ENCODE results near the gene KCNK6.

KCNK6 gene

DNA sequence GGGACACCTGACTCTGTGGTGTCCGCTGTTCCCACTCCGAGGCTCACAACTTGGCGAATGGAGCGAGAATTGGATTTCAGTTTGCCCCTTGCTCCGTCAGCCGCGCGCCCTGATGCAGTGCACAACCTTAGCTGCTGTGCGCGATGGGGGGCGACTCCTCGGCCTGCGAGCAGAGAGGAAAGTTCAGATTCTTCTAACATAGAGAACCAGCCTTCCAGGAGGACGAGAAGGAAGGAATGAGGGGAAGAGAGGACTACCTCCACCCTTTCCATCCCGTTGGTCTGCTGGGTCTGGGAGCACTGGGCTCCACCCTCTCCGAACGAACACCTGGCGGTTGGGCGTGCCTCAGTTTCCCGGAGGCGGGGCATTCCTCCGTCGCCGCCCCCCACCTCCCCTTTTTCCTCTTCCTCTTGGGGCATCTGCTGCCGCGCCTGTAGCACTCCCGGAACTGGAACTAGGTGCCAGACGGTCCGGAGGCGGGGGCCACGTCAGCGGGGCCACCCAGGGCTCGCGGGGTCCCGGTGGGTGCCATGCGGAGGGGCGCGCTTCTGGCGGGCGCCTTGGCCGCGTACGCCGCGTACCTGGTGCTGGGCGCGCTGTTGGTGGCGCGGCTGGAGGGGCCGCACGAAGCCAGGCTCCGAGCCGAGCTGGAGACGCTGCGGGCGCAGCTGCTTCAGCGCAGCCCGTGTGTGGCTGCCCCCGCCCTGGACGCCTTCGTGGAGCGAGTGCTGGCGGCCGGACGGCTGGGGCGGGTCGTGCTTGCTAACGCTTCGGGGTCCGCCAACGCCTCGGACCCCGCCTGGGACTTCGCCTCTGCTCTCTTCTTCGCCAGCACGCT lies at the start of gene KCNK6:
KCNK6 (plus strand) TSS at position 425 of the 838 bp plus-strand sequence; CDS start at position 531, 106 bp downstream.
- no peak for DNase-seq

DNA sequence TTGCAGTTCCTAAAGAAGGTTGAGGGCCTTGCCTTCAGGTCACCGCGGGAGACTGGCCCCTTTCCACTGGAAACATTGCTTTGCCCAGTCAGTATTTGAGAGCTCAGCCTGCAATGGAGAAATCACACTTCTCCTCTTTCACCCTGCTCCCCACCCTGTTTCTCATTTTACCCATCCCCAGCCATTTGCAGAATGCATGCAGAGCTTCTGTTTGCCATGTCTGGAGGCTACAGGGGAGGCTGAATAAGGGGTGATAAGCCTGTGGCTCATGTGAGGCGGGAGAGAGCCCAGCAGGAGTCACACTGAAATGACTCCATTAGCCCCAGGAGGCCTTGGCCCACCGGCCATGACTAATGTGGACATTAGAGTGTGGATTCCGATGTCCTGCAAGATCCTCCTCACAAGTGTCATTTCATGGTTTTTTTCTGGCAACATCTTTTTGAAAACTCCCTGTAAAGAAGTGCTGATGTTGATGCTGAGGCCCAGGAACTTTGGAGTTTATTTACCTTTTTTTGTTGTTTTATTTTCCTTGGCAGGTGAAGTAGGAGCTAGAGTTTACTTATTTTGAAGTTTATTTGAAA lies 49.0 kb upstream of the KCNK6 start:
- DNase-seq, result no peak

DNA sequence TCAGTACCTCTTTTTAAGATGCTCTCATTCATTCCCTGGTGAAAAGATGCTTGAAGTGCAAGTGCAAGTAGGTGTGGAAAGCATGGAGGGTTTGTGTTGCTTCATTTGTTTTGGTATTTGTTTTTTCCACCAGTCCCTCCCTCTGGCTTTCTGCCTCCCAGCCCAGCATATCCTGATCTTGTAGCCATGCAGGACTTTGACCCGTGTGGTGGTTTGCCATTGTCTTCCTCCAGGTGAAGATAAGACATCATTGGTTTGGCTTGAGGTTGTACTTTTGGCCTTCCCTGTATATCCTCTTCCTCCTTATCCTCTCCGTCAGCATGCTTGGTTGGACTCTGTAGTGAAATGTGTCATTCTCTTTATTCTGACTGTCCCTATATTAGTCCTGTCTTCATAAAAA lies 46.1 kb upstream of the KCNK6 start:
- DNase-seq, result no peak

GRCh38 chr19:38274739-38275138 lies 44.9 kb upstream of the KCNK6 start:
- DNase-seq, result no peak

DNA sequence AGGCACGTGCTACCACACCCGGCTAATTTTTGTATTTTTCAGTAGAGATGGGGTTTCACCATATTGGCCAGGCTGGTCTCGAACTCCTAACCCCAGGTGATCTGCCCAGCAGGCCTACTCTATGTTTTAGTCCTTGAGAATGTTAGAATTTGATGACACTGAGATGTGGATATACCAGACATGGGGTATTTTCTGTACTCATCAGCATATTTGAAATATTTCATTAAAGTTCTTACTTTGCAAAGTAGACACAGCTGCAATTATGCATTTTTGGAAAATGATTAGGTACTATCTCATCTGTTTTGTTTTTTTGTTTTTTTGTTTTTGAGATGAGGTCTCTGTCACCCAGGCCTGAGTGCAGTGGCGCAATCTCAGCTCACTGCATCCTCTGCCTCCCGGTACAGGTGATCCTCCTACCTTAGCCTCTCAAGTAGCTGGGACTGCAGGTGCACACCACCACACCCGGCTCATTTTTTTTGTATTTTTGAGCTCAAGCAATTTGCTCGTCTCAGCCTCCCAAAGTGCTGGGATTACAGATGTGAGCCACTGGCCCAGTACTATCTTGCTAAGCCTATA lies 42.6 kb upstream of the KCNK6 start:
- no peak for DNase-seq

DNA sequence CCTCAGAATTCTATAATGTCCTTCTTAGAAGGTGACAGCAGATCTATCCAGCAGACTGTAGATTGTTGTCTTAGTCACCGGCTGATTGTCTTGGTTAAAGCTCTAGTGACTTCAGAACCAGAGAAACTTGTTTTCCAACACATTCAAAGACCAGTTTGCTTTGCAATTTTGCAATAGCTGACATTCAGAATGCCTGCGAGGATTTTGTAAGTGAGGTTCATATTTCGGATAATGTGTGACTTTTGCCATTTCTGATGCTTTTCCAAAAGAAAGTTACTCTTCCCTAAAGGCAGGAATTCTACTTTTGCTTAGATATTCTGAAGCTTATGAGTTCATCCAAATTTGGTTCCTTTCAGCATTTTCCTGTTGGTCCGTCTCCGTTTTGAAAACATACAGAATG lies 42.1 kb upstream of the KCNK6 start:
- no peak for DNase-seq

DNA sequence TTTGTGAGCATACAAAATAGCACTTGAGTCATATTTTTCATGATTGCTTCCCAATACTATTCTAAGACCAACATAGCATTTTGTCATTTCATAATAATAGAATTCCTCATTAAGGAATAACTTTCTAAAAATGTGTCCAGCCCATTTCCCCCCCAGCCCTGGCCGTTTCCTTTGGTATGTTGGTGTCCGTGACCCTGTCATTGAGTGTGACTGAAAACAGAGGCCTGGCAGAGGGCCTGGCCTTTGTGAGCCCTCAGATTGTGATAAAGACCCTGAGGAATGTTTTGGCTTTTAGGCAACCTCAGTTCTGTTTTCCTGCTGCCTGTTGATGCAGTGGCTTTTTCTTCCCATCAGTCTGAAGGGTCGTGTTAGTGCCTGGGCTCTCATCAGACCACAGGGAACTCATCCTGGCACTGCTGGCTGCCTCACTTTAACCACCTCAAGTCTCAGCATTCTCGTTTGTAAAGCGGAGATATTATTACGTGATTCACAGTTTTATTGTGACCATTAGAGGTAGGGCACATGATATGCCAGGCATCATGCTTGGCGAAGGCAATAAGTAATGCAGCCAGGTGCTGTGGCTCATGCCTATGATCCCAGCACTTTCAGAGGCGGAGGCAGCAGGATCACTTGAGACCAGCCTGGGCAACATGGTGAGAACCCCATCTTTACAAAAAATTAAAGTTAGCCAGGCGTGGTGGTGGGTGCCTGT lies 41.5 kb upstream of the KCNK6 start:
- no peak for DNase-seq

- no peak for DNase-seq
Observed at GRCh38 chr19:38278751-38279150, 40.9 kb upstream of the KCNK6 start.

GRCh38 chr19:38280030-38280921 lies 39.4 kb upstream of the KCNK6 start:
- DNase-seq, result no peak

GRCh38 chr19:38281811-38282566 lies 37.7 kb upstream of the KCNK6 start:
- no peak for DNase-seq

DNA sequence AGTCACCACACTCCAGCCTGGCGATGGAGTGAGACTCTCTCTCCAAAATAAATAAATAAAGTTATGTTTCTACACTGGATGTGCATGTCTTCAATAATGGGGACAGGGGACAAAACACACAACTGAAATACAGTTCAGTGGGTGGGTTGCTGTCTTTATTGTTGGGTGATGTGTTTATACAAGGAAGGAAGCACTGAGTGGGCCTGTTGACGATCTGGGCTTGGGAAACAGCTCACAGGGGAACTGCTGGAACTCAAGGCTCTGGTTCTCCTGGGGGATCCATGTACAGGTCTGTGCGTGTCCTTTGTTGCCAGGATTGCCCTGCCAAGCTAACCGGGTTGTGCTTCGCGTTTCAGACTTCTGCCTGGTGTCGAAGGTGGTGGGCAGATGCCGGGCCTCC lies 36.4 kb upstream of the KCNK6 start:
- no peak for DNase-seq

DNA sequence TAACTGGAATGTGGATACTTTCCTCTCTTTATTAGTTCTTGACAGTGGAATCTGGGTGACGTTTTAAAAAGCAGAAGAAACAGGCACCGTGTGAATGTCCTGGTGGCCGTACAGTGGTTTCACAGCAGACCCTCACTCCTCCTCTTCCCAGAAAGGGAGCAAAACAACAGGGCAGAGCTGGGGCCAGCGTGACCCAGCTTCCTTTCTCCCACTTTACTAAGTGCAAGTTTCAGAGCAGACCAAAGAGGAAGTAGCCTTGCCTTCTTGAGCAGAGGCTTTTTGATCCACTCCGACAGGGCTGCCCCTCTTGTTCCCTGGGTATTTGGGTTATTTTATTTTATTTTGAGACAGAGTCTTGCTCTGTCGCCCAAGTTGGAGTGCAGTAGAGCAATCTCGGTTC lies 35.2 kb upstream of the KCNK6 start:
- DNase-seq, result no peak

GRCh38 chr19:38285567-38285966 lies 34.1 kb upstream of the KCNK6 start:
- no peak for DNase-seq

DNA sequence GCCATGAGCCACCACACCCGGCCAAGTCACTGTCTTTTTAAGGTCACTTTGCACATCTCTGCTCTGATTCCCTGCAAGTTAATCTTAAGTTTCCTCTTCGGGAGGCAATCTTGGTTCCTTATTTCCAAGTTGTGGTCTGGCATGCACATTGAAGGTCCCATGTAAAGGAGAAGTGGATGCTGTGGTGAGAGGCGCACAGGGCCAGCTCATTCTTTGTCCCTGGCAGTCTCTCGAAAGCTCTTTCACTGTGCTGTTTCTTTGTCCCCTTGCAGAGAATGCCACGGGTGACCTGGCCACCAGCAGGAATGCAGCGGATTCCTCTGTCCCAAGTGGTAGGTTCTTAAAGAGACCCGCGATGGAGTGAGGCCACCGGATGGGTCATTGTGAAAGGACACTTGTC lies 32.0 kb upstream of the KCNK6 start:
- no peak for DNase-seq

GRCh38 chr19:38288123-38288855 lies 31.4 kb upstream of the KCNK6 start:
- no peak for DNase-seq

- DNase-seq, result no peak
Observed at GRCh38 chr19:38289955-38290354, 29.7 kb upstream of the KCNK6 start.

GRCh38 chr19:38290631-38291147 lies 29.0 kb upstream of the KCNK6 start:
- no peak for DNase-seq

DNA sequence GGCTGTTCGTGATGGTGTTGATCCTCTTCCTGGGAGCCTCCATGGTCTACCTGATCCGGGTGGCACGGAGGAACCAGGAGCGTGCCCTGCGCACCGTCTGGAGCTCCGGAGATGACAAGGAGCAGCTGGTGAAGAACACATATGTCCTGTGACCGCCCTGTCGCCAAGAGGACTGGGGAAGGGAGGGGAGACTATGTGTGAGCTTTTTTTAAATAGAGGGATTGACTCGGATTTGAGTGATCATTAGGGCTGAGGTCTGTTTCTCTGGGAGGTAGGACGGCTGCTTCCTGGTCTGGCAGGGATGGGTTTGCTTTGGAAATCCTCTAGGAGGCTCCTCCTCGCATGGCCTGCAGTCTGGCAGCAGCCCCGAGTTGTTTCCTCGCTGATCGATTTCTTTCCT lies 27.8 kb upstream of the KCNK6 start:
- DNase-seq, result no peak

DNA sequence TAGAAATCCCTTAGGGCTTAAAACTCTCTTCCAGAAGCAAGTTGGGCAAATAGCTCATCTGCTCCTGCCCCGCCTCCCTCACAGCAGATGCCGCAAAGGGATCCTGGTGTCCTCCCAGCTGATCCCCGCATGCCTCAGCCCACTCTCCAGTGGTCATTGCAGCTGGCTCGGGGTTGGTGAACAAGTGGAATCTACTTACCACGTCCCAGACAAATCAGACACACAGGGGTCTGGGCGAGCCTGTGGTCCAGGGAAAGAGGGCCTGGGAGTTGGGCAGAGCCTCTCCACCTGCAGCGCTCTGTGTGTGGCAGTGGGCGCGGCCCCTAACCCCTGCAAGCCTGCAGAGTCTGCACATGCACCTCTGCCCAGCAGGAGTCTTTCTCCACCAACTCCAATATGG lies 26.4 kb upstream of the KCNK6 start:
- DNase-seq, result no peak

DNA sequence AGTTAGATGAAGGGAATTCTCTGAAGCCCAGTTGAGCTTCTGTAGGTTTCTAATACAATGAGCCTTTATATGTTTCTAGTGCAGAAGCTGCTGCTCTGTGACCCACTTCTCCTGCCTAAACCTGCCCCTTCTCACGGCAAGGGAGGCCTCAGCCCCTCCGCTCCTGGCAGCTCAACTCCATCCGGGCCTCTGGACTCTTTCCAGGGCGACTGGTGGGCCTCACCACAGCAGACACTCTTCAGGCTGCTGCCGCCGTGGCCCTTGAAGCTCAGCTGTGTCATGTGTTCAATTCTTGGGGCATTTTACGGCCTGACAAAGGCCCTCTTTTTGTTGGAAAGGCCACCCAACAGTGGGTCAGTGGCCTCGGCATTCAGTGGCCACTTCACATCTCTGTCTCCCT lies 25.6 kb upstream of the KCNK6 start:
- DNase-seq, result no peak
